HG03159 (cell line): ENCODE data around the gene EFCAB12.
"Not testable (repeated sequence)": the region's sequence is repeated elsewhere in the genome, so short reads cannot be mapped to it uniquely, and the experiment has no call there.

Experiments
- ATAC-seq: cut with Tn5 transposase; IDR thresholded peaks from one replicate; pipeline ENCODE4 v1.9.1; 2021; ENCODE audit warnings: mild to moderate bottlenecking, moderate library complexity; ENCODE audit not compliant: unreplicated experiment

EFCAB12 gene

GRCh38 chr3:129371041-129371826 lies 57.2 kb downstream of the EFCAB12 start:
- ATAC-seq: no peak

- no peak for ATAC-seq
Measured at GRCh38 chr3:129370248-129370964, 58.0 kb downstream of the EFCAB12 start.

- no peak for ATAC-seq
Measured at GRCh38 chr3:129369711-129370110, 58.7 kb downstream of the EFCAB12 start.

- no peak for ATAC-seq
Measured at GRCh38 chr3:129367821-129368220, 60.6 kb downstream of the EFCAB12 start.

DNA sequence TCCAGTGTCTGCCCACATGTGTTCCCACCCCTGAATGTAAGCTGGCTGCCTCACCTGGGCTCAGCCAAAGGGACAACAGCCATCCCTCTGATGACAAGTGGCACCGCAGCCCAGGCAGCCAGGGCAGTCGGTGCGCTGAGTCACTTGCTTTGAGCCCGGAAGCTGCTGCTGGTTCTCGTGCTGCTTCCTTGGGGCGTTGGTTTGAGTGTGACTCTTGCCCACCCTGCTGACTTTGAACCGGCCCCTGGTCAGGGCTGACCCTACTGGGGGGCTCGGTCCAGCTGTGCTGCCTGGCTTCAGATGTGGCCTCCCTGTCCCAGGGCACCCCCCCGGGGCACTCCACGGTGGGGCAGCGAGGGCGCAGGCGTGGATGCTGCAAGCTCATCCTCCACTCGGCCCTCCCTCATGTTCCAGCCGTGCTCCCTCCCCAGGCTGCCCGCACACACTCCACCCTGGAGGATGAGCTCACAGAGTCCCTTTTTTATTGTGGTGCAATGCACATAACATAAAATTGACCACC lies 62.1 kb downstream of the EFCAB12 start:
- no peak for ATAC-seq

- ATAC-seq: no peak
Measured at GRCh38 chr3:129365296-129366136, 62.9 kb downstream of the EFCAB12 start.

DNA sequence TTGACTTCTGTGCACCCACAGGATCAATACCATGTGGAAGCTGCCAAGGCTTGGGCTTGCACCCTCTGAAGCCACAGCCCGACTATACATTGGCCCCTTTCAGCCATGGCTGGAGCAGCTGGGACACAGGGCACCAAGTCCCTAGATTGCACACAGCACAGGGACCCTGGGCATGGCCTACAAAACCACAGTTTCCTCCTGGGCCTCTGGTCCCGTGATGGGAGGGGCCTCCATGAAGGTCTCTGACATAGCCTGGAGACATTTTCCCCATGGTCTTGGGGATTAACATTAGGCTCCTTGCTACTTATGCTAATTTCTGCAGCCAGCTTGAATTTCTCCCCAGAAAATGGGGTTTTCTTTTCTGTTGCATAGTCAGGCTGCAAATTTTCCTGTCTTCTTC lies 63.6 kb downstream of the EFCAB12 start:
- ATAC-seq: not testable (repeated sequence)

DNA sequence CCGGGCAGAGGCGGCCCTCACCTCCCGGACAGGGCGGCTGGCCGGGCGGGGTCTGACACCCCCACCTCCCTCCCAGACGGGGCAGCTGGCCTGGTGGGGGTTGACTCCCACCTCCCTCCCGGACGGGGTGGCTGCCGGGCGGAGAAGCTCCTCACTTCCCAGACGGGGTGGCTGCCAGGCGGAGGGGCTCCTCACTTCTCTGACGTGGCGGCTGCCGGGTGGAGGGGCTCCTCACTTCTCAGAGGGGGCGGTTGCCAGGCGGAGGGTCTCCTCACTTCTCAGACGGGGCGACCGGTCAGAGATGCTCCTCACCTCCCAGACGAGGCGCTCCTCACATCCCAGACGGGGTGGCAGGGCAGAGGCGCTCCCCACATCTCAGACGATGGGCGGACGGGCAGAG lies 65.1 kb downstream of the EFCAB12 start:
- not testable (repeated sequence) for ATAC-seq

- no peak for ATAC-seq
Measured at GRCh38 chr3:129360705-129361460, 67.6 kb downstream of the EFCAB12 start.

DNA sequence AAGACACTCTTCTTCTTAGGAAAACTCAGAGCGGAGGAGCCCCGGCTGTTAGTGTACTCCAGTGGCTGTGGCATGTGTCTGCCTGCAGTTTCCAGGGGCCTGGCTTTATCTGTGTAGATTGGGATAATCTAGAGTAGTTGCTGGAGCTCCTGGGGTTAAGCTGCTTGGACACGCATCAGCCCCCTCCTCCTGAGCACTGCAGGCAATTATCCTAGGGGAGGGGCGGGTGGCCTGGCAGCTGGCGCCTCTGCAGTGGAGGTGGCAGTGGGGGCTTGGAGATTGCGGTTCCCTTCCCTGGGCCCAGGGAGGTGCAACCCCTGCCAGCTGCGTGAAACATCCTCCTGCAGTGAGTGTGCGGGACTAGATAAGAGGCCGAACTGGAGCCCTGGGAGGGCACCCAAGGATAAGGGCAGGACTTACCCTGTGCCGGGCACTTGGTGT lies 68.2 kb downstream of the EFCAB12 start:
- ATAC-seq: no peak

GRCh38 chr3:129358772-129359371 lies 69.6 kb downstream of the EFCAB12 start:
- ATAC-seq: no peak

DNA sequence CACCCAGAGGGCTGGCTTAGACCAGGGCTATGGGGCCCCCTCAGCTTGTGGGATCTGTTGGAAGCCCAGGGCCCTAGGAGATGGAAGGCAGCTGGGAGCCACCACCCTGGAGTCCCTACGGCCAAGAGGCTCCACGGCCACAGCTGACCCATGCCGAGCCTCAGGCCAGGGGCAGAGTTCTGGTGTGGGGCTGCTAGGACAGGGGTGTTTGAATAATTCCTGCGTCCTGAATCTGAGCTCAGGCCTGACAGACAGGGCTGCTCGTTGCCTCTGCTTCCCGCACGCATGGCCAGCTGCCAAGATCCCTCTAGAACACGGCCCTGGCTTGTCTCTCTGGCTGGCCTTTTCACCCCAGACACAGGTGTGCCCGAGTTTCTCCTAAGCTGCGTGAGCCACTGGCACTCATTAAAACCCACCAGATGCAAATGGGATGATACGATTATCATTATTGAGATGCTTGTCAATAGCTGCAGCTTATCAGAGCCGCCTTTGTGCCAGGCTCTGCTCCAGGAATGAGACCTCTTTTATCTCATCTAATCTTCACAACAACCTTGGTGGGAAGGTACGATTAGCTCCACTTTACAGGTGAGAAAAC lies 70.2 kb downstream of the EFCAB12 start:
- no peak for ATAC-seq

DNA sequence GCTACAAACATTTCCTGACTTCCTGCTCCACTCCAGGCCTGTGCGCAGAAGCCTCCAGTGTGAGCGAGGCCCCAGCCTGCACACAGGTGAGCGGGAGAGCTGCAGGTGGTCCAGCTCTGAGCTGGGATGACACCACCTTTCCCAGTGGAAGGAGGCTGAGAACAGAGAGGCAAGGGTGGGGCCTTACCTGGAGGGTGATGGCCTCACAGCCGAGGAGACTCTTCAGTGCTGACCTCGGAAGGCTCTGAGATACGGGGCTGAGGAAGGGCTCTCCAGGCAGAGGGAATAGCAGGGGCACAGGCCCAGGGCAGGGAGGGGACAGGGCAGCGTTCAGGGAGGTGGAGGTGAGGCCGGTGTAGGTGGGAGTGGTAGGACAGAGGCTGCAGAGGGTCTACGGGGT lies 70.8 kb downstream of the EFCAB12 start:
- ATAC-seq: no peak

GRCh38 chr3:129356756-129357425 lies 71.5 kb downstream of the EFCAB12 start:
- ATAC-seq: no peak

DNA sequence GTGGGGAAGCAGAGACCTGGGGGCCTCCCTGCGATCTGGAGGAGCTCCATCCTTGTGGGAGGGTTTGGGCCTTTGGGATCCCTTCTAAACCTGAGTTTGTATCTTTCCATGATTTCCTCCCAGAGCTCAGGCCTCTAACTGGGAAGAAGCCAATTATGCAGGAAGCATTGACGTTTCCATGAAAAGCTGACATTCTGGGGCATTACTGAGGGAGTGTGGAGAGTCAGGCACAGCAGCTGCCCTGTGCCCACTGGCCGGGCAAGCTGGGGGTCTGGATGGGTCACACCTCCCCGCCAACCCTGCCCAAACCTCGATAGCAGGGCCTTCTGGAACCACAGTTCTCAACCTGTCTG lies 74.9 kb downstream of the EFCAB12 start:
- ATAC-seq: no peak

DNA sequence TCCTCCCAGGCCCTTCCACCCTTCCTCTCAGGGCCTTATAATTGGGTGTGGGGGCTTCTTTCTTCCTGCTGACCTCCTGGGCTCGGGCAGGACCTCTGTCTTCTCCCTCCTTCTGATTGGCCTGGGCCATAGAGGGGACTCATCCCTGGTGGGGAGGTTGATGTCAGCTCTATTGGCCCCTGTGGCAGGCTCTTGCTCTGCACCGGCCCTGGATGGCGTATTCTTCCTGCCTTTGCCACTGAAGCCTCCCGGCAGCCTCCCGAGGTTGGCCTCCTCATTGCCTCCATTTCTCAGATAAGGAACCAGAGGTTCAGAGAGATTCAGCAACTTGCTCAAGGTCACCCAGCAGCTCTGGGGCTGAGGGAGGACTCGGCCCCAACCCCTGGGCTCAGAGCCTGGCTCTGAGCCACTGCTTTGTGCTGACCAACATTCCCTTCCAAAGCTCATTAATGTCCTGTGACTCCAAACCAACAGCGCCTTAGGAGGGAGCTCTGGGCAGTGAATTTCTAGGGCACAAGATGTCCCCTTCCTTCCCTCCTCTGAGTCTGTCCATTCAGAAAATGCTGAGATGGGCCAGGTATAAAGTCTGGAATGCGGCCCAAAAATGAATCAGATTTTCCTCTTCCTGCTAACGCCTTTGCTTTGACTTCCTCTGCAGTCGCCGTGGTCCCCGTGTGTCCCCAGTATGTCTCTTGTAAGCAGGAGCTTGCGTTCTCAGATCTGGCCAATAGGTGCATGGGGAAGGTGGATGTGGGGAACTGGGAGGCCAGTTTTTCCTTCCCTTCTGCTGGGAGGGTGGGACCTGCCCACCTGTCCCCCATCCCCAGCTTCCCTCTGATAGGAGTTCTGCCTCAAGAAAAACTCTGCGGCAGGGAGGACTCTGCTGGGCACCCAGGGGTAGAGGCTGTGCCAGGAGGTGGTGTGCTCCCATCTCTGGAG lies 75.5 kb downstream of the EFCAB12 start:
- no peak for ATAC-seq

DNA sequence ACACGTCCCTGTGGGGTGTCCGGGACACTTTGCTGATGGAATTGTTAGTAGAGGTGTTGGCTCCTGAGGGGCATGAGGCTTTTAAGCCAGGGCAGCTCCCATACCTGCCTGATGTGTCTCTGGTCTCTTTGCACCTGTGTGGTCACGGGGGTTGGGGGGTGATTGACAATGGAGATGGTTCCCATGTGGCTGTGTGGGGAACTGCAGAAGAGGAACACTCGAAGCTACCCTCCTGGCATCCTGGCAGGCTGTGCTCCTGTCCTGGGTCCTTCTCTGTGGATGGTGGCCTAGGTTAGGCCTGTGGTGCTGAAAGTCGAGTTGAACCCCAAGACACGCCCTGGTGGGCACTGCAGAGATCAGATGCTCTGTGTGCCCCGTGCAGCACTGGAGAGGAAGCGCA lies 76.4 kb downstream of the EFCAB12 start:
- ATAC-seq: no peak
